Omental fat pad (tissue), 4 donors: ENCODE measurements around the gene DNMT1. TPM values are rescaled to one million over a fixed set of nuclear protein-coding genes. Genes with fewer than 3 reads are reported as not detected.
"Not testable (repeated sequence)": the region's sequence is repeated elsewhere in the genome, so short reads cannot be mapped to it uniquely, and the experiment has no call there.

Source experiments
- ATAC-seq: fragments of 150-250 bp; one replicate; pipeline ENCODE4 v1.9.1; 2016; ENCODE audit warnings: mild to moderate bottlenecking, moderate library complexity; ENCODE audit not compliant: low FRiP score
- DNase-seq: peaks from one replicate; pipeline ENCODE4 v3.0.0-alpha.2; 2019; ENCODE audit warnings: low spot score
- CTCF ChIP-seq, 3 donors: fragments of 450-650 bp; IDR thresholded peaks; one replicate each; pipeline ENCODE4 v1.5.1; 2016 to 2017; ENCODE audit warnings: antibody characterized with exemption in 3 of 3, mild to moderate bottlenecking in 3 of 3, moderate library complexity in 2 of 3
- total RNA-seq, 4 donors: library from RNA; depleted of rRNA; stranded (reverse); fragments of >200 nt; gene quantifications; one replicate each; pipeline ENCODE4 v1.1.0, GENCODE V29; 2016

Gene DNMT1
- total RNA-seq, 4 donors from 2014 or later: 38.4 to 84.7 (median 50.2) TPM

- DNase-seq (no peak), ATAC-seq (no peak)
- TF ChIP-seq CTCF (IDR thresholded peaks at IDR 0.05): no peak
These were observed 27.3 kb downstream of the DNMT1 start for GRCh38 chr19:10167459-10167858.

GRCh38 chr19:10166501-10166900, 28.3 kb downstream of the DNMT1 start:
- DNase-seq, ATAC-seq: not testable (repeated sequence)

- TF ChIP-seq CTCF (IDR thresholded peaks at IDR 0.05): no peak
- DNase-seq (no peak), ATAC-seq (no peak)
These were observed 28.7 kb downstream of the DNMT1 start for GRCh38 chr19:10166046-10166445.

GRCh38 chr19:10163536-10163935, 31.2 kb downstream of the DNMT1 start:
- DNase-seq (no peak), ATAC-seq (no peak)
- no peak for TF ChIP-seq CTCF (IDR thresholded peaks at IDR 0.05)

- DNase-seq: no peak
- TF ChIP-seq CTCF (IDR thresholded peaks at IDR 0.05): no peak
- ATAC-seq: no peak
These were observed 35.1 kb downstream of the DNMT1 start for GRCh38 chr19:10159610-10160009.

GRCh38 chr19:10158485-10158884, 36.3 kb downstream of the DNMT1 start:
- no peak for ATAC-seq
- no peak for DNase-seq
- TF ChIP-seq CTCF (IDR thresholded peaks at IDR 0.05): no peak

- no peak for DNase-seq
- ATAC-seq: no peak
- TF ChIP-seq CTCF (IDR thresholded peaks at IDR 0.05): no peak
These were observed 36.7 kb downstream of the DNMT1 start for GRCh38 chr19:10158071-10158470.

- DNase-seq (no peak), ATAC-seq (no peak)
- TF ChIP-seq CTCF (IDR thresholded peaks at IDR 0.05): no peak
These were observed 38.9 kb downstream of the DNMT1 start for GRCh38 chr19:10155839-10156238.
